Colonic mucosa (tissue), 4 donors: Measurements from ENCODE around the gene LPCAT3. TPM values are rescaled to one million over a fixed set of nuclear protein-coding genes. Genes with fewer than 3 reads are reported as not detected.

Source experiments
- DNase-seq: peaks from one replicate; pipeline ENCODE4 v3.0.0-alpha.2; 2020
- H3K27ac ChIP-seq: fragments of 200-600 bp; one replicate; pipeline ENCODE4 v1.8.0; 2021
- H3K27me3 ChIP-seq: fragments of 200-600 bp; one replicate; pipeline ENCODE4 v1.8.0; 2021
- H3K36me3 ChIP-seq: fragments of 200-600 bp; one replicate; pipeline ENCODE4 v1.8.0; 2021
- H3K4me1 ChIP-seq: fragments of 200-600 bp; one replicate; pipeline ENCODE4 v1.8.0; 2021; ENCODE audit warnings: mild to moderate bottlenecking
- H3K4me3 ChIP-seq: fragments of 200-600 bp; one replicate; pipeline ENCODE4 v1.8.0; 2021
- H3K9ac ChIP-seq, 2 donors: one replicate each; pipeline ENCODE4 v1.7.0; 2013; ENCODE audit warnings: control low read depth in 2 of 2, low read depth in 2 of 2, low read length in 2 of 2
- H3K9me3 ChIP-seq: fragments of 200-600 bp; one replicate; pipeline ENCODE4 v1.8.0; 2021
- intact Hi-C: fragments of 100-400 bp; cut with DNase I; formaldehyde crosslinking; loops from one replicate; pipeline ENCODE4 v1.14.1; 2022
- total RNA-seq, 2 donors: library from RNA; stranded (reverse); fragmentation: NEBNext Ultra II Directional in 1 of 2; extraction: Animal tissue kit (Norgen Biotek cat#: 25700) in 1 of 2; gene quantifications; one replicate each; pipeline ENCODE4 v1.2.1, GENCODE V29; 2021
- TF ChIP-seq, protein P1 (sequence below): fragments of 200-600 bp; IDR thresholded peaks from one replicate; pipeline ENCODE4 v1.8.0; 2022; ENCODE audit warnings: antibody characterized with exemption, mild to moderate bottlenecking
- donor health status: healthy.
- donor health status: DM: no; HTN: no; CAD: no.
- donor health status: DM: no; HTN: no; CAD: no.

Gene LPCAT3
- total RNA-seq, 2 donors from 2014 or later, result 71.8 to 77.9 TPM

DNA sequence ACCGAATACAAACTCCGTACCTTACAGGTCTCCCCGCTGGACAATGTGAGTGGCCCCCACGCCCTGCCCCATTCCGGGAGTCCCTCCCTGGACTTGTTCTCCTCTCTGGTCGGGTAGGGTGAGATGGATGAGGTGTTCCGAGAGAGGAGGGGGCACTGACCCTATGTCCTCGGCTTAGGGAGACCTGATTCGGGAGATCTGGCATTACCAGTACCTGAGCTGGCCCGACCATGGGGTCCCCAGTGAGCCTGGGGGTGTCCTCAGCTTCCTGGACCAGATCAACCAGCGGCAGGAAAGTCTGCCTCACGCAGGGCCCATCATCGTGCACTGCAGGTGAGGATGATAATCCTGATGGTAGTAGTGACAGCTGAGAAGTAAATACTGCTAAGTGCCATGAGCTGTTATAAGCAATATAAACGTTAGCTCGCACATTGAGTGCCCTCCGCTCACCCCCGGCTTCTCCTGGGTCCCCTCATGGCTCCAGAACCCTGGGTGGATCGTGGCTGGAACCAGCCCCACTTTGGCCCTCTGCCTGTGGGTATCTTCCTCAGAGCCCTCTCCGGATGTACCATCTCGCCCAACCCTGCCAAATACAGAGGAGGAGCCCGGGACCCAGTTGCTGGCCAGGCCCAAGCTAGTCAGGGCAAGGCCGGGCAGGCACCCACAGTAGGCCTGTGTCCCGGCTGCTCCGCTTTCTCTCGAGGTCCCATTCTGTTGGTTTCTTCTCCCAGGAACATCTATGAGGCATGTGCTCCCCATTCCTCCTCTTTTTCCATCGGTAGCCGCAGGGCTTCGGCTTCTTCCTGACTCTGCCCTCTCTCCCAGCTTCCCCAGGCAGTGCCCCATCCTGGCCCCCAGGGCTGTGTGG is 60.3 kb downstream of the LPCAT3 start:
- intact Hi-C loops, result no loop called here
- TF ChIP-seq, protein P1, sequence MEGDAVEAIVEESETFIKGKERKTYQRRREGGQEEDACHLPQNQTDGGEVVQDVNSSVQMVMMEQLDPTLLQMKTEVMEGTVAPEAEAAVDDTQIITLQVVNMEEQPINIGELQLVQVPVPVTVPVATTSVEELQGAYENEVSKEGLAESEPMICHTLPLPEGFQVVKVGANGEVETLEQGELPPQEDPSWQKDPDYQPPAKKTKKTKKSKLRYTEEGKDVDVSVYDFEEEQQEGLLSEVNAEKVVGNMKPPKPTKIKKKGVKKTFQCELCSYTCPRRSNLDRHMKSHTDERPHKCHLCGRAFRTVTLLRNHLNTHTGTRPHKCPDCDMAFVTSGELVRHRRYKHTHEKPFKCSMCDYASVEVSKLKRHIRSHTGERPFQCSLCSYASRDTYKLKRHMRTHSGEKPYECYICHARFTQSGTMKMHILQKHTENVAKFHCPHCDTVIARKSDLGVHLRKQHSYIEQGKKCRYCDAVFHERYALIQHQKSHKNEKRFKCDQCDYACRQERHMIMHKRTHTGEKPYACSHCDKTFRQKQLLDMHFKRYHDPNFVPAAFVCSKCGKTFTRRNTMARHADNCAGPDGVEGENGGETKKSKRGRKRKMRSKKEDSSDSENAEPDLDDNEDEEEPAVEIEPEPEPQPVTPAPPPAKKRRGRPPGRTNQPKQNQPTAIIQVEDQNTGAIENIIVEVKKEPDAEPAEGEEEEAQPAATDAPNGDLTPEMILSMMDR, result no peak
- Histone ChIP-seq H3K9me3 (no peaks in the 10 kb centered on the region), H3K9ac (peak overlapping the region in 1 of 2 donors; percentile 59), H3K4me1 (peaks cover 10% of the 10 kb centered on the region), H3K36me3 (no peaks in the 10 kb centered on the region), H3K27ac (peak overlapping the region; percentile 95), H3K27me3 (no peaks in the 10 kb centered on the region), H3K4me3 (no peak overlapping the region)
- DNase-seq, result no peak

DNA sequence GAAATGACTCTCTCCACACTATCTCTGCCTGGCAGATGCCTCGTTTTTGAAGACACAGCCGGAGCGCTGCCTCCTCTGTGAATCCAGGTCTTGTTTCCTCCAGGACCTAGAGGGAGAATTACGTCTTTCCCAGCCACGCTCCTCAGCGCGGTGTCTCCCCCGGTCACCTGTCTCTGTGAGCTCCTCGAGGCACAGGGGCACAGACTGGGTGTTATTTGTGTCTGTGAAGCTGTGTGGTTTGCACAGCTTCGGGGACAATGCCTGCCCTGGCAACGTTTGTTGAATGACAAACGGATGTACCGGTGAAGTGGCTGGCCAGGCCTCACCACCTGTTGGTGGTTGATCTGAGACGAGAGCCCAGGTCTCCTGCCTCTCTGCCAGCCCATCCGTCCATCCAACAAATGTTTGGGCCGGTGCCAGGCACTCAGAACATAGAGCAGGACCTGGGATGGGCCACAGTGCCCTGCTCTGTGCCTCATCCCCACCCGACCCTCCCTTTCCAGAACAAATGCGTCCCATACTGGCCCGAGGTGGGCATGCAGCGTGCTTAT is 61.0 kb downstream of the LPCAT3 start:
- H3K27ac ChIP-seq, result no peak overlapping the region

DNA sequence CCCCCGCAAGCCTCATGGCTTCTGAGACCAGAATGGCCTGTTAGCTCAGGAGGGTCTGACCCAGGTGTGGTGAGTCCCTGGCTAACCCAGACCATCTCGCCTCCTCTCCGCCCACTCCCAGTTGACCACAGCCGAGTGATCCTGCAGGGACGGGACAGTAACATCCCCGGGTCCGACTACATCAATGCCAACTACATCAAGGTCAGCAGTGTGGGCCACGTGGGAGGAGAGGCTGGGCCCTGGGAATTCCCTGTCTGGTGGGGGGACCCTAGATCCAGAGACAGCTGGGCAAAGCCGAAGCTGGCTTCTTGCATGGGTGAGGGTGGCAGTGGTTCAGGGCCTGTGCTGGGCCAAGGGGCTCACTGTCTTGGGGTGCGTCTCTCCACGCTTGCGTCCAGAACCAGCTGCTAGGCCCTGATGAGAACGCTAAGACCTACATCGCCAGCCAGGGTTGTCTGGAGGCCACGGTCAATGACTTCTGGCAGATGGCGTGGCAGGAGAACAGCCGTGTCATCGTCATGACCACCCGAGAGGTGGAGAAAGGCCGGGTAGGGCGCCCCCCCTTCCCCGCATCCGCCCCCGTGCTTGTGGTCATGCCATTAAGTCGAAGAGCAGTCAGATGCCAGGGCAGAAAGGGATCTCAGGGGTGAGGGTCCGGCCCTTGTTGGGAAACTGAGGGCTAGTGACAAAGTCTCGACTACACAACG is 62.1 kb downstream of the LPCAT3 start:
- Histone ChIP-seq H3K36me3 (no peaks in the 10 kb centered on the region), H3K27me3 (no peaks in the 10 kb centered on the region), H3K27ac (no peak overlapping the region), H3K4me3 (no peak overlapping the region), H3K9me3 (no peaks in the 10 kb centered on the region), H3K9ac (no peak overlapping the region), H3K4me1 (peaks cover 10% of the 10 kb centered on the region)
- intact Hi-C loops, result no loop called here
- TF ChIP-seq, protein P1, result no peak
- DNase-seq, result no peak

More for the DNA sequence above, 61.0 kb downstream of the LPCAT3 start:
- no peak for DNase-seq
- H3K9ac ChIP-seq, result no peak overlapping the region
- TF ChIP-seq, protein P1, result no peak
- H3K27me3 ChIP-seq, result no peaks in the 10 kb centered on the region
- H3K4me3 ChIP-seq, result no peak overlapping the region
- no peaks in the 10 kb centered on the region for H3K36me3 ChIP-seq
- no peaks in the 10 kb centered on the region for H3K9me3 ChIP-seq
- intact Hi-C loops, result no loop called here
- H3K4me1 ChIP-seq, result peaks cover 10% of the 10 kb centered on the region

DNA sequence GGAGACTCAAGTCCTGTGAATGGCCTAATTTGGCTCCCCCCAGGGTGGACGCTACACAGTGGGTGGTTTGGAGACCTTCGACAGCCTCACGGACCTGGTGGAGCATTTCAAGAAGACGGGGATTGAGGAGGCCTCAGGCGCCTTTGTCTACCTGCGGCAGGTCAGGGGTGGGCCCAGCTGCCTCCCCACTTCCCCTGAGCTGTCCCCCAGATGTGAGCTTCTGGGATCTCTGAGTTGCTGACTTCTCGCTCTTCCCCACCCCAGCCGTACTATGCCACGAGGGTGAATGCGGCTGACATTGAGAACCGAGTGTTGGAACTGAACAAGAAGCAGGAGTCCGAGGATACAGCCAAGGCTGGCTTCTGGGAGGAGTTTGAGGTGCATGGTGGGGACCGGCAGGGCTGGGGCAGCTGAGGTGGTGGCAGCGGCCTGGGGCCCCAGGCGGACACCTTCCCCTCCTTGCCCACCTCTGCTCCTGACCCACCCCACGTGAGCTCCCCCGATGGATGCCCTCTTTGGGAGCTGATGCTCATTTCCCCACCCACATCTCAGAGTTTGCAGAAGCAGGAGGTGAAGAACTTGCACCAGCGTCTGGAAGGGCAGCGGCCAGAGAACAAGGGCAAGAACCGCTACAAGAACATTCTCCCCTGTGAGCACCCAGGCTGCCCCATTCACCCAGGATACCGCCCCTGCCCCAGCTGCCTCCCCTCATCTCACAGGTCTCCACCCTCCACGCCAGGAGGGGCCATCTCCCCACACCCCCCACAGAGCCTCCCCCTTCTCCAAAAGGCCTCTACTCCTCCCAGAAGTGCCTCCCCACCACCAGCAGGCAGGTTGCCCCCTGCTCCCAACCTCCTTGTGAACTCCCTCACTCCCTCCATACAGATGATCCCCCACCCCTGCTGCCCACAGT is 62.9 kb downstream of the LPCAT3 start:
- H3K27me3 ChIP-seq, result no peaks in the 10 kb centered on the region

More for the DNA sequence above, 62.9 kb downstream of the LPCAT3 start:
- no peak for DNase-seq
- intact Hi-C loops, result no loop called here
- Histone ChIP-seq H3K36me3 (no peaks in the 10 kb centered on the region), H3K9me3 (no peaks in the 10 kb centered on the region), H3K4me3 (no peak overlapping the region), H3K27ac (peak overlapping the region; percentile 80), H3K4me1 (peaks cover 8% of the 10 kb centered on the region), H3K9ac (peak overlapping the region in 1 of 2 donors; percentile 9)
- TF ChIP-seq, protein P1, result no peak
